ENCODE results near the gene CCR2. TPM values are rescaled to one million over a fixed set of nuclear protein-coding genes. Genes with fewer than 3 reads are reported as not detected.
A peak's percentile ranks its signal among the peaks of the same experiment; 100 is the strongest.

Gene CCR2
- total and polyA plus RNA-seq, 8 donors, result 1.6 to 27.0 (median 2.0) TPM

DNA sequence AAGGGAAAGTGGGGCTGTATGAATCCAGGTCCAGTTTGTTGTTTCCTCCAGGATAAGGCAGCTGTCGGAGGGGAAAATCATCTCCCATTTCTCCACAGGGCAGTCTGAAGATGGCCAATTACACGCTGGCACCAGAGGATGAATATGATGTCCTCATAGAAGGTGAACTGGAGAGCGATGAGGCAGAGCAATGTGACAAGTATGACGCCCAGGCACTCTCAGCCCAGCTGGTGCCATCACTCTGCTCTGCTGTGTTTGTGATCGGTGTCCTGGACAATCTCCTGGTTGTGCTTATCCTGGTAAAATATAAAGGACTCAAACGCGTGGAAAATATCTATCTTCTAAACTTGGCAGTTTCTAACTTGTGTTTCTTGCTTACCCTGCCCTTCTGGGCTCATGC, 54.1 kb downstream of the CCR2 start:
- Histone ChIP-seq H3K36me3 (peaks cover 0 to 20% of the 10 kb centered on the region in 2 donors), H3K27ac (peak overlapping the region; percentile 92 to 97), H3K27me3 (no peaks in the 10 kb centered on the region), H3K4me1 (peaks cover 23 to 94% of the 10 kb centered on the region in 2 donors), H3K9me3 (no peaks in the 10 kb centered on the region), H3K4me3 (peak overlapping the region; percentile 14 to 57)
- no peak for DNase-seq
- intact Hi-C loops (cut with DNase I), result no loop called here
- no peak for TF ChIP-seq CTCF (IDR thresholded peaks at IDR 0.05)
- no peak for ATAC-seq

GRCh38 chr3:46408853-46409252, 54.9 kb downstream of the CCR2 start:
- TF ChIP-seq CTCF (IDR thresholded peaks at IDR 0.05), result no peak
- ATAC-seq (no peak), DNase-seq (no peak)
- peak overlapping the region; percentile 92 to 97 for H3K27ac ChIP-seq
- H3K27me3 ChIP-seq, result no peaks in the 10 kb centered on the region
- intact Hi-C loops (cut with DNase I), result no loop called here
- H3K4me3 ChIP-seq, result peak overlapping the region in 1 of 2 donors; percentile 57
- peaks cover 23 to 98% of the 10 kb centered on the region in 2 donors for H3K4me1 ChIP-seq
- H3K36me3 ChIP-seq, result peaks cover 0 to 20% of the 10 kb centered on the region in 2 donors
- no peaks in the 10 kb centered on the region for H3K9me3 ChIP-seq

DNA sequence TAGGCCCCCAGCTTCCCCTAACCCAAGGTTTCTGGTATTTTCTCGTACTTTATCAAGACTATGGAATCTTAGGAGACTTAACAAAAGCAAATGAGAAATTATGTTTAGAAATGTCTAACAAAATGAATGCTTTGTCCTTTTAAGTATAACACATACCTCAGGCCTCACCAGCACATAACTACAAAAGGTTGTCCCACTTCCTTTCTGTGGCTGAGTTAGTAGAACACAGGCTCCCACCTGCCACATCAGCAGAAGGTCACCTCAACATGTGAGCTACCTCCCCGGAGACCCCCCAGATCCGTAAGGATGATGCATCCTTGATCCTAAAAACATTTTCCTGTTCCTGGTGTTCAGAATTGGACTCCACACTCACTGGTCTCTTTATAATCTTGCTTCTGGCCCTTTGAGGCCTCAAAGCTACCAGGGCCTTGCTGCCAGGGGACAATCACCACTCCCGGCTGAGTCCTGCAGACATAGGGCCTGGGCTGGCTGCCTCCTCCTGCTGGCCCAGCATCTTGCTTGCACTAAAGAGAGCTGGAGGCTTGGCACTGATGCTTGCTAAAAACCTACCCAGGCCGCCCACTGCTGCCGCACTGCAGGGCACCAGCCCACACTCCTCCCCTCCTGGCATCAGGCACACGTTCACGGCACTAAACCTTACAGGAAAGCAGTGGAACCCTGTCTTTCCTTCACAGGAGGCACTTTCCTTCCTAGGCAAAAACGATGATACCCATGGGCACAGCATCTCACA, 56.0 kb downstream of the CCR2 start:
- intact Hi-C loops (cut with DNase I), result no loop called here
- no peaks in the 10 kb centered on the region for H3K9me3 ChIP-seq
- ATAC-seq (no peak), DNase-seq (no peak)
- no peak for TF ChIP-seq CTCF (IDR thresholded peaks at IDR 0.05)
- H3K4me1 ChIP-seq, result peaks cover 17 to 93% of the 10 kb centered on the region in 2 donors
- H3K4me3 ChIP-seq, result peak overlapping the region in 1 of 2 donors; percentile 57
- peak overlapping the region in 1 of 2 donors; percentile 25 for H3K27ac ChIP-seq
- H3K27me3 ChIP-seq, result no peaks in the 10 kb centered on the region
- H3K36me3 ChIP-seq, result peaks cover 0 to 20% of the 10 kb centered on the region in 2 donors

Other genes starting within 250 kb of the CCR2 start
- gene CCR1, start 145.8 kb upstream of the CCR2 start, total RNA-seq, result 10 to 100 TPM; 18.9 to 84.5 TPM
- gene CCR1, start 145.8 kb upstream of the CCR2 start, polyA plus RNA-seq (ENCODE audit: insufficient read length in 6 of 6), result 1 to 10 TPM; 5.2 to 8.9 (median 7.5) TPM
- gene CCR3, start 111.7 kb upstream of the CCR2 start, total RNA-seq, result under 1 TPM in 1 of 2 donors, not detected in 1; 0.20 TPM
- gene CCR3, start 111.7 kb upstream of the CCR2 start, polyA plus RNA-seq (ENCODE audit: insufficient read length in 6 of 6), result under 1 TPM in 4 of 6 donors, not detected in 2; 0.10 to 0.22 (median 0.20) TPM
- gene CCR5, start 16.8 kb downstream of the CCR2 start, total RNA-seq, result 10 to 100 TPM in 1 of 2 donors, 1 to 10 TPM in 1; 2.9 to 13.8 TPM
- gene CCR5, start 16.8 kb downstream of the CCR2 start, polyA plus RNA-seq (ENCODE audit: insufficient read length in 6 of 6), result under 1 TPM; 0.33 to 0.97 (median 0.50) TPM
- 10 to 100 TPM; 18.9 to 37.1 TPM for gene CCRL2, start 53.1 kb downstream of the CCR2 start, total RNA-seq
- gene CCRL2, start 53.1 kb downstream of the CCR2 start, polyA plus RNA-seq (ENCODE audit: insufficient read length in 6 of 6), result 1 to 10 TPM; 3.4 to 5.6 (median 4.2) TPM
- gene LTF, start 110.8 kb downstream of the CCR2 start, total RNA-seq, result 100 to 1,000 TPM in 1 of 2 donors, 1 to 10 TPM in 1; 2.3 to 113 TPM
- 1 to 10 TPM; 3.7 to 7.6 (median 5.5) TPM for gene LTF, start 110.8 kb downstream of the CCR2 start, polyA plus RNA-seq (ENCODE audit: insufficient read length in 6 of 6)
- gene RTP3, start 143.9 kb downstream of the CCR2 start, total RNA-seq, result not detected
- gene RTP3, start 143.9 kb downstream of the CCR2 start, polyA plus RNA-seq (ENCODE audit: insufficient read length in 6 of 6), result under 1 TPM in 1 of 6 donors, not detected in 5; 0.13 TPM
- gene LRRC2, start 212.2 kb downstream of the CCR2 start, total RNA-seq, result under 1 TPM; 0.45 to 0.47 TPM
- under 1 TPM; 0.36 to 0.47 (median 0.44) TPM for gene LRRC2, start 212.2 kb downstream of the CCR2 start, polyA plus RNA-seq (ENCODE audit: insufficient read length in 6 of 6)